Peyer's patch (tissue), 4 donors: ENCODE results near the gene HDHD2.

Experiments used
- CTCF ChIP-seq, 6 experiments: fragments of 450-650 bp in 4 of 6; fragments of 200-600 bp in 2 of 6; sonication (generic) in 1 of 6; IDR thresholded peaks; one replicate each; pipeline ENCODE4 v1.5.1; 2017 to 2019; ENCODE audit warnings: antibody characterized with exemption in 6 of 6, mild to moderate bottlenecking in 3 of 6, moderate library complexity in 1 of 6
- POLR2A ChIP-seq, 2 donors: fragments of 450-650 bp; IDR thresholded peaks; one replicate each; pipeline ENCODE4 v1.5.1; 2017; ENCODE audit warnings: antibody characterized with exemption in 2 of 2, mild to moderate bottlenecking in 2 of 2, moderate library complexity in 2 of 2

DNA sequence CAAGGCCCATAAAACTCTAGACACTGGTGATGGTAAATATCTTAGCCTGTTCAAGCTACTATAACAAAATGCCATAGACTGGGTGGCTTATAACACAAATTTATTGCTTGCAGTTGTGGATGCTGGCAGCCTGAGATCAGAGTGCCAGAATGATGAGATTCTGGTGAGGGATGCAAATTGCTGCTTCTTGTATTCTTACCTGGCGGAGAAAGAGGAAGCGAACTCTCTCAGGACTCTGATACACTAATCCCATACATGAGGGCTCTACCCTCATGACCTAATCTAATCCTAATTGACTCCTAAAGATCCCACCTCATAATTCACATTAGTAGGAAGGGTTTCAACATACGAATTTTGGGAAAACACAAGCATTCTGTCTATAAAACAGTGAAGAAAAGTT is 30.5 kb upstream of the HDHD2 start:
- TF ChIP-seq CTCF (IDR thresholded peaks at IDR 0.05) = no peak
- no peak for TF ChIP-seq POLR2A (IDR thresholded peaks at IDR 0.05)
